Ascending aorta (tissue), 2 donors: Measurements from ENCODE around the gene STPG4. TPM values are rescaled to one million over a fixed set of nuclear protein-coding genes. Genes with fewer than 3 reads are reported as not detected.
"Not testable (repeated sequence)": the region's sequence is repeated elsewhere in the genome, so short reads cannot be mapped to it uniquely, and the experiment has no call there.

Experiments used
- DNase-seq, 2 donors: peaks; one replicate each; pipeline ENCODE4 v3.0.0-alpha.2; 2019; ENCODE audit warnings: low spot score in 2 of 2
- H3K27ac ChIP-seq, 2 donors: fragments of 200-600 bp; sonication (generic); one replicate each; pipeline ENCODE4 v1.5.1; 2016 to 2017; ENCODE audit warnings: mild to moderate bottlenecking in 1 of 2
- H3K27me3 ChIP-seq: fragments of 200-600 bp; sonication (generic); one replicate; pipeline ENCODE4 v1.5.1; 2017
- H3K36me3 ChIP-seq, 2 donors: fragments of 200-600 bp; sonication (generic); one replicate each; pipeline ENCODE4 v1.5.1; 2016
- H3K4me1 ChIP-seq, 2 donors: fragments of 200-600 bp; sonication (generic); one replicate each; pipeline ENCODE4 v1.5.1; 2016 to 2017; ENCODE audit warnings: mild to moderate bottlenecking in 1 of 2
- H3K4me3 ChIP-seq, 2 donors: fragments of 200-600 bp; sonication (generic); one replicate each; pipeline ENCODE4 v1.5.1; 2016 to 2017; ENCODE audit warnings: mild to moderate bottlenecking in 1 of 2
- H3K9me3 ChIP-seq, 2 donors: fragments of 200-600 bp; sonication (generic); one replicate each; pipeline ENCODE4 v1.5.1; 2016
- CTCF ChIP-seq, 3 experiments: fragments of 200-600 bp in 2 of 3; fragments of 450-650 bp in 1 of 3; sonication (generic) in 2 of 3; IDR thresholded peaks; one replicate each; pipeline ENCODE4 v1.5.1; 2016 to 2019; ENCODE audit warnings: antibody characterized with exemption in 3 of 3, mild to moderate bottlenecking in 1 of 3, moderate library complexity in 1 of 3
- intact Hi-C: fragments of 100-400 bp; cut with DNase I; formaldehyde crosslinking; loops from one replicate; pipeline ENCODE4 v1.15.1; 2023
- total RNA-seq: library from RNA; depleted of rRNA; stranded (reverse); fragments of >200 nt; gene quantifications from one replicate; pipeline ENCODE4 v1.1.0, GENCODE V29; 2016

STPG4 gene
- total RNA-seq, 1 donor from 2014 or later = not detected

GRCh38 chr2:47127862-47128543 lies 27.1 kb downstream of the STPG4 start:
- no peaks in the 10 kb centered on the region for H3K4me1 ChIP-seq

GRCh38 chr2:47126783-47127182 lies 28.3 kb downstream of the STPG4 start:
- Histone ChIP-seq H3K4me3 (no peak overlapping the region), H3K27ac (no peak overlapping the region), H3K36me3 (no peaks in the 10 kb centered on the region), H3K4me1 (no peaks in the 10 kb centered on the region), H3K27me3 (no peaks in the 10 kb centered on the region), H3K9me3 (peaks cover 0 to 6% of the 10 kb centered on the region in 2 donors)
- TF ChIP-seq CTCF (IDR thresholded peaks at IDR 0.05) = no peak
- no peak for DNase-seq
- intact Hi-C loops = no loop called here

More at GRCh38 chr2:47127862-47128543, 27.1 kb downstream of the STPG4 start:
- Histone ChIP-seq H3K27ac (no peak overlapping the region), H3K27me3 (no peaks in the 10 kb centered on the region), H3K36me3 (no peaks in the 10 kb centered on the region), H3K9me3 (peaks cover 0 to 6% of the 10 kb centered on the region in 2 donors), H3K4me3 (no peak overlapping the region)
- no peak for DNase-seq
- TF ChIP-seq CTCF (IDR thresholded peaks at IDR 0.05) = no peak
- intact Hi-C loops = no loop called here

- H3K27me3 ChIP-seq, H3K9me3 ChIP-seq, DNase-seq, intact Hi-C loops, H3K4me3 ChIP-seq, H3K27ac ChIP-seq, H3K36me3 ChIP-seq, H3K4me1 ChIP-seq: not testable (repeated sequence)
Observed at GRCh38 chr2:47124740-47125139, 30.4 kb downstream of the STPG4 start.

GRCh38 chr2:47120424-47120823 lies 34.7 kb downstream of the STPG4 start:
- H3K36me3 ChIP-seq, DNase-seq, intact Hi-C loops, H3K4me3 ChIP-seq, H3K9me3 ChIP-seq, H3K27ac ChIP-seq, H3K27me3 ChIP-seq, H3K4me1 ChIP-seq: not testable (repeated sequence)

GRCh38 chr2:47119001-47119400 lies 36.1 kb downstream of the STPG4 start:
- no peaks in the 10 kb centered on the region for H3K4me1 ChIP-seq
- no peak for TF ChIP-seq CTCF (IDR thresholded peaks at IDR 0.05)

GRCh38 chr2:47118581-47118980 lies 36.5 kb downstream of the STPG4 start:
- no peak for TF ChIP-seq CTCF (IDR thresholded peaks at IDR 0.05)
- H3K9me3 ChIP-seq = no peaks in the 10 kb centered on the region
- H3K36me3 ChIP-seq = no peaks in the 10 kb centered on the region
- intact Hi-C loops = no loop called here
- H3K4me3 ChIP-seq = no peak overlapping the region
- no peak for DNase-seq
- H3K27ac ChIP-seq = no peak overlapping the region
- H3K27me3 ChIP-seq = no peaks in the 10 kb centered on the region
- no peaks in the 10 kb centered on the region for H3K4me1 ChIP-seq

More at GRCh38 chr2:47119001-47119400, 36.1 kb downstream of the STPG4 start:
- no peaks in the 10 kb centered on the region for H3K9me3 ChIP-seq
- intact Hi-C loops = no loop called here
- H3K36me3 ChIP-seq = no peaks in the 10 kb centered on the region
- no peak overlapping the region for H3K4me3 ChIP-seq
- DNase-seq = no peak
- no peak overlapping the region for H3K27ac ChIP-seq
- no peaks in the 10 kb centered on the region for H3K27me3 ChIP-seq
